HL-60 (cell line): ENCODE results near the gene NEDD1.

Experiments used
- DNase-seq, 2 experiments: peaks; one replicate each; pipeline ENCODE4 v3.0.0-alpha.2; 2010 to 2020; ENCODE audit warnings: low read depth in 1 of 2, low spot score in 1 of 2
- H3K27ac ChIP-seq: fragments of 250-450 bp; sonication (Bioruptor Pico); replicated peaks from 2 replicates; pipeline ENCODE4 v1.5.1; 2020; ENCODE audit warnings: mild to moderate bottlenecking, moderate library complexity
- H3K27me3 ChIP-seq: fragments of 250-450 bp; sonication (Bioruptor Pico); 2 replicates; pipeline ENCODE4 v1.5.1; 2021; ENCODE audit warnings: mild to moderate bottlenecking, moderate library complexity; ENCODE audit not compliant: insufficient read depth, poor library complexity, severe bottlenecking
- H3K4me3 ChIP-seq: replicated peaks from 2 replicates; pipeline ENCODE4 v1.5.1; 2011; ENCODE audit warnings: mild to moderate bottlenecking, control low read depth, low read length; ENCODE audit not compliant: insufficient read depth
- CTCF ChIP-seq: IDR thresholded peaks from one replicate; pipeline ENCODE4 v1.5.1; 2011; ENCODE audit warnings: low read length, control low read depth, inconsistent platforms; ENCODE audit not compliant: insufficient read depth
- GABPA ChIP-seq: IDR thresholded peaks from 2 replicates; pipeline ENCODE4 v1.6.1; 2012; ENCODE audit warnings: low read depth
- POLR2AphosphoS5 ChIP-seq: IDR thresholded peaks from 2 replicates; pipeline ENCODE4 v1.6.1; 2012; ENCODE audit warnings: low read depth
- SPI1 ChIP-seq: IDR thresholded peaks from 2 replicates; pipeline ENCODE4 v1.6.1; 2012; ENCODE audit warnings: low read depth, mild to moderate bottlenecking, borderline replicate concordance
- TF ChIP-seq, protein P1 (sequence below): IDR thresholded peaks from 2 replicates; pipeline ENCODE4 v1.6.1; 2012; ENCODE audit warnings: low read depth; ENCODE audit not compliant: insufficient replicate concordance

Gene NEDD1

GRCh38 chr12:96881608-96882007 lies 25.4 kb upstream of the NEDD1 start:
- Histone ChIP-seq H3K27ac (no peak overlapping the region), H3K27me3 (no peaks in the 10 kb centered on the region), H3K4me3 (no peak overlapping the region)
- TF ChIP-seq GABPA (no peak), CTCF (no peak), POLR2AphosphoS5 (no peak), SPI1 (no peak)
- TF ChIP-seq, protein P1, sequence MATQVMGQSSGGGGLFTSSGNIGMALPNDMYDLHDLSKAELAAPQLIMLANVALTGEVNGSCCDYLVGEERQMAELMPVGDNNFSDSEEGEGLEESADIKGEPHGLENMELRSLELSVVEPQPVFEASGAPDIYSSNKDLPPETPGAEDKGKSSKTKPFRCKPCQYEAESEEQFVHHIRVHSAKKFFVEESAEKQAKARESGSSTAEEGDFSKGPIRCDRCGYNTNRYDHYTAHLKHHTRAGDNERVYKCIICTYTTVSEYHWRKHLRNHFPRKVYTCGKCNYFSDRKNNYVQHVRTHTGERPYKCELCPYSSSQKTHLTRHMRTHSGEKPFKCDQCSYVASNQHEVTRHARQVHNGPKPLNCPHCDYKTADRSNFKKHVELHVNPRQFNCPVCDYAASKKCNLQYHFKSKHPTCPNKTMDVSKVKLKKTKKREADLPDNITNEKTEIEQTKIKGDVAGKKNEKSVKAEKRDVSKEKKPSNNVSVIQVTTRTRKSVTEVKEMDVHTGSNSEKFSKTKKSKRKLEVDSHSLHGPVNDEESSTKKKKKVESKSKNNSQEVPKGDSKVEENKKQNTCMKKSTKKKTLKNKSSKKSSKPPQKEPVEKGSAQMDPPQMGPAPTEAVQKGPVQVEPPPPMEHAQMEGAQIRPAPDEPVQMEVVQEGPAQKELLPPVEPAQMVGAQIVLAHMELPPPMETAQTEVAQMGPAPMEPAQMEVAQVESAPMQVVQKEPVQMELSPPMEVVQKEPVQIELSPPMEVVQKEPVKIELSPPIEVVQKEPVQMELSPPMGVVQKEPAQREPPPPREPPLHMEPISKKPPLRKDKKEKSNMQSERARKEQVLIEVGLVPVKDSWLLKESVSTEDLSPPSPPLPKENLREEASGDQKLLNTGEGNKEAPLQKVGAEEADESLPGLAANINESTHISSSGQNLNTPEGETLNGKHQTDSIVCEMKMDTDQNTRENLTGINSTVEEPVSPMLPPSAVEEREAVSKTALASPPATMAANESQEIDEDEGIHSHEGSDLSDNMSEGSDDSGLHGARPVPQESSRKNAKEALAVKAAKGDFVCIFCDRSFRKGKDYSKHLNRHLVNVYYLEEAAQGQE = no peak
- DNase-seq = no peak

- no peak overlapping the region for H3K4me3 ChIP-seq
- TF ChIP-seq GABPA = no peak
- TF ChIP-seq CTCF = no peak
- TF ChIP-seq SPI1 = no peak
- no peak for TF ChIP-seq POLR2AphosphoS5
- TF ChIP-seq, protein P1 = no peak
- no peaks in the 10 kb centered on the region for H3K27me3 ChIP-seq
- H3K27ac ChIP-seq = no peak overlapping the region
- DNase-seq = no peak
These were observed 24.2 kb upstream of the NEDD1 start for GRCh38 chr12:96882862-96883261.

DNA sequence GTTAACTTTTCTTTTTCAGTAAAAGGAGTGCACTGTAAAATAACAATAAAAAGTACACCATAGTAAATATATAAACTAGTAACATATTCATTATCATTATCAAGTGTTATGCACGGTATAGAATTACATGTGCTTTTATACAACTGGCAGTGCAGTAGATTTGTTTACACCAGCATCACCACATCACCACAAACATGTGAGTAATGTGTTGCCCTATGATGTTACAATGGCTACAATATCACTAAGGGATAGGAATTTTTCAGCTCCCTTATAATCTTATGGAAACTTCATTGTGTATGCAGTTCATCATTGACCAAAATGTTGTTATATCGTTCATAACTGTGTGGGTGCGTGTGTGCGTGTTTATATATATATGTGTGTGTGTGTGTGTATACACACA lies 23.5 kb upstream of the NEDD1 start:
- Histone ChIP-seq H3K27ac (no peak overlapping the region), H3K4me3 (no peak overlapping the region), H3K27me3 (no peaks in the 10 kb centered on the region)
- DNase-seq = no peak
- TF ChIP-seq CTCF (no peak), POLR2AphosphoS5 (no peak), SPI1 (no peak), GABPA (no peak)
- TF ChIP-seq, protein P1 = no peak
